NCI-H510A (cell line): Measurements from ENCODE around the gene FBXO44.

Source experiments
- DNase-seq: peaks from one replicate; lab custom pipeline; 2025; lab: John Stamatoyannopoulos, UW

Gene FBXO44

GRCh38 chr1:11639372-11639771, 15.3 kb upstream of the FBXO44 start:
- no peak for DNase-seq

DNA sequence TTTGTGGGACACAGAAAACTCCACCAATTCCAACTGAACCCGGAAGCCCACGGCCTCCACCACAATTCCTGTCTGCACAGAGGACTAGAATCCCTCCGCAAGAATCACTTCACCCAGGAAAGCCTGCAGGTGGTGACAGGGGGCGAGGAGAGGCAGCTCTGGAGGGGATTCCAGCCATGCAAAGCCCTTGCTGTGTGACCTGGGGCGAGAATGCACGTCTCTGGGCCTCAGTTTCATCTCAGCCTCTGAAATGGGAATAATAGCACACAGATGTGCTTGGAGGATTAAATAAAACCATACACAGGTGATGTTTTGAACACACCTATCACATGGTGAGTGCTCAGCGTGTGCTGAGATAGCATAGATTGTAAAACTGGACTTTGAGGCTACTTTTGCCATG, 14.6 kb upstream of the FBXO44 start:
- DNase-seq, result no peak

DNA sequence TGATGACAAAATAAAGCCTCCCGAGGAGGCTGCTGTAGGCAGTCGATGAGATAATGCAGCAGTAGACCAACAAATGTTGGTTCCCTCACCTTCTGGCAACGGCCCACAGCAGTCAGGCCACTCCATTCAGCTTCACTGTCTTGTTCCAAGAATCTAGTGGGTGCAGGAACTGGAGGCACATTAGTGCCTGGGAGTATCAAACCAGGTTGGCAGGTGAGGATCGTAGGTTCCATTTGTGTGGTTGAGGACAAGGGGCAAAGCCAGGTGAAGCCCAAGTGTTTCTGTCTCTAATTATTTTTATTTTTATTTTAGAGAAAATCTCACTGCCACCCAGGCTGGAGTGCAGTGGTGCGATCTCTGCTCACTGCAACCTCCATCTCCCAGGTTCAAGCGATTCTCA, 13.7 kb upstream of the FBXO44 start:
- no peak for DNase-seq

GRCh38 chr1:11641776-11642305, 12.8 kb upstream of the FBXO44 start:
- no peak for DNase-seq

GRCh38 chr1:11642418-11643017, 12.2 kb upstream of the FBXO44 start:
- DNase-seq, result peak; percentile 60

DNA sequence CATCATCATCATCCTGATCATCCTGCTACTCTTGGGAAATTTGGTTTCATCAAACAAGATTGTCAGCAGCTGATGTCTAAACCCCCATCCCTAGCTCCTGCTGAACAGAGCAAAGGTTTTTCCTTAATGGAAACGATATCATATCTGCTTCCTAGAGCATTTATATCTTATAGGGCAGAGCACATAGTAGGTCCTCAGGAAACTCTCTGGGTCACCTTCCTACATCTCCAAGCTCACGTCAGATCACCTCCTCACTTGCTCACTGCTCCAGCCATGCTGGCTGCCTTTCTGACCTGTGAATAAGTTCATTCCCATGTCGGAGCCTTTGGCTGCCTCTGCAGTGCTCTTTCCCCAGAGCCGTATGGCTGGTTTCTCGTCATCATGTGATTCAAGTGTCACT, 10.9 kb upstream of the FBXO44 start:
- no peak for DNase-seq

DNA sequence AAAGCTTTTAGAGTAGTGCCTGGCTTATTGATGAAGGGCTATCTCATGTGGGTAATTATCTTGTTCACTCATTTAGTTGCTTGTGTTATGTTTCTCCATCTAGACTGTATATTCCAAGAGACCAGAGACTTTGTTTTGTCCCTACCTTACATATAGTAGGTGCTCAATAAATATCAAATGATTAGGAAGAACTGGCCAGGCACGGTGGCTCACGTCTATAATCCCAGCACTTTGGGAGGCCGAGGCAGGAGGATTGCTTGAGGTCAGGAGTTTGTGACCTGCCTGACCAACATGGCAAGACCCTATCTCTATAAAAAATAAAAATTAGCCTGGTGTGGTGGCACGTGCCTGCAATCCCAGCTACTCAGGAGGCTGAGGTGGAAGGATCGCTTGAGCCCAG, 9.4 kb upstream of the FBXO44 start:
- DNase-seq, result no peak

DNA sequence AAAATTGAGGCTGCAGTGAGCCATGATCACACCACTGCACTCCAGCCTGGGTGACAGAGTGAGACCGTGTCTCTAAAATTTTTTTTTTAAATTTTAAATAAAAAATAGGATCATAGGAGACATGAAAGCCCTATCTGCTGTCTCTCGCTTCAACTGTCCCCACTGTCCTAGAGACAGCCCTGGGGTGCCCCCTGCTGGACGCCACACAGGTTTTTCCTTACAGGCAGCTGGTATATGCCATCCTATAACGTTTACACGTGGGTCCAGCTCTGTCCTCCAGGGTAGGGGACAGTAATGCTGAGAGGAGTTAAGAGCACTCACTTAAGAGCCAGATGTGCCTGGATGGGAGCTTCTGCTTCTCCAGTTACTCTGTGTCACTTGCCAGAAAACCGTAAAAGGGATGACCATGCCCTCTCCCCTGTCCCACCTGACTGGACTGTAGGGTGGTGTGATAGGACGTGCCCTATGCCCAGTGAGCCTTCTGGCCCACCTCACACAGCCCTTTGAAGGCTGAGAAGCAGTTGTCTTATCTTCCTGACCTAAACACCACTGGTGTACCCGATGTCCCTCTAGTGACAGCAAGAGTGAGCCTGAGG, 8.9 kb upstream of the FBXO44 start:
- peak; percentile 88 for DNase-seq

DNA sequence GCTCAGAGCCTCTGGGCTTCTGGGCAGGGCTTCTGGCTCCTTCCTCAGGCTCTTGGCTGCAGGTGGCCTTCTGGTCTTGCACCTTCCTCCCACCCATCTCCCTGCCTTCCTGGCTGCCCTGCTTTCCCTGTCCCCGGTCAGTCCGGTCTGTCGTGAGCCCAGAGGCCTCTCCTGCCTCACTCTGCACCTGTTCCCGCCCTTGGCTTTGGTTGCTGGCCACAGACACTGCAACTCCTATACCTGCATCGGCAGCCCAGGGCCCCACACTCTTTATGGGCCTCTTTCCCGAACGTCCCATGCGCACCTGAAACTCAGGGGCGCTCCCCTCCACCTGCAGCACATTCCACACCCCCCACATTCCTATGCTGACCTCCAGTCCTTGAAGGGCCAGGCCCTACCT, 8.4 kb upstream of the FBXO44 start:
- DNase-seq, result no peak

DNA sequence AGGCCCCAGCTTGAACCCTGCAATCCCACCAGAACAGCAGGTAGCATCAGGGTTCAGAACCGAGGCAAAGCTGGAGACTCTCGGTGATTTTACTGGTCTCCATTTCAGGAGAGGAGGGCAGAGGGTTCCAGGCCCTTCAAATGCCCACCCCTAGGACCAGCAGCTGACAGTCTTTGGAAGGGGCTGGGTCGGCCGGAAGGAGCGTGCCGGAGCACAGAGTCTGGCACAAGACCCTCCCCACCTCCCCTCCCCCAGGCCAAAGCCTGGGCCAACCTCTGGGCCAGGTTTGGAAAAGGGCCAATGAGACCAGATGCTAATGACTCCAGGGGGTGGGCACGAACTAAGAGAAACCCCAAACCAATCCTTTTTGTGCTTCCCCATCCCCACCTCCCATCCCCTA, 7.3 kb upstream of the FBXO44 start:
- DNase-seq, result no peak

- no peak for DNase-seq
These were observed 6.6 kb upstream of the FBXO44 start for GRCh38 chr1:11648039-11648438.

- DNase-seq, result no peak
These were observed 5.9 kb upstream of the FBXO44 start for GRCh38 chr1:11648732-11649158.

DNA sequence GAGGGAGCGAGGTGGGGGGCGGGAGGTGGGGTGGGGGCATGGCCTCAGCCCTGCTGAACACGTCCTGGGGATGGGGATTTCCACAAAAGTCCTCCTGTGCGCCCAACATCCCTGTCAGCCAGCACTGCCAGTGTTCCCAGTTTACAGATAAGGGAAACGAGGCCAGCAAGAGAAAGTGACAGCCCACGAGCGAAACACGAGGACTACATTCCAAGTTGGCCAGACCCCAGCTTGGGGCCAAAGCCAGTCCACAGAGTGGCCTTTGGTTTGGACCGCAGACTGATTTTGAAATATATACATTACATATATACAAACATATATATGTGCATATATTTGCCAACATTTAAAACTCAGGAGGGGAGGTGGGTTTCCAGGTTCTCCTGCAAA, 5.4 kb upstream of the FBXO44 start:
- no peak for DNase-seq

- DNase-seq, result no peak
These were observed 4.9 kb upstream of the FBXO44 start for GRCh38 chr1:11649624-11650330.

DNA sequence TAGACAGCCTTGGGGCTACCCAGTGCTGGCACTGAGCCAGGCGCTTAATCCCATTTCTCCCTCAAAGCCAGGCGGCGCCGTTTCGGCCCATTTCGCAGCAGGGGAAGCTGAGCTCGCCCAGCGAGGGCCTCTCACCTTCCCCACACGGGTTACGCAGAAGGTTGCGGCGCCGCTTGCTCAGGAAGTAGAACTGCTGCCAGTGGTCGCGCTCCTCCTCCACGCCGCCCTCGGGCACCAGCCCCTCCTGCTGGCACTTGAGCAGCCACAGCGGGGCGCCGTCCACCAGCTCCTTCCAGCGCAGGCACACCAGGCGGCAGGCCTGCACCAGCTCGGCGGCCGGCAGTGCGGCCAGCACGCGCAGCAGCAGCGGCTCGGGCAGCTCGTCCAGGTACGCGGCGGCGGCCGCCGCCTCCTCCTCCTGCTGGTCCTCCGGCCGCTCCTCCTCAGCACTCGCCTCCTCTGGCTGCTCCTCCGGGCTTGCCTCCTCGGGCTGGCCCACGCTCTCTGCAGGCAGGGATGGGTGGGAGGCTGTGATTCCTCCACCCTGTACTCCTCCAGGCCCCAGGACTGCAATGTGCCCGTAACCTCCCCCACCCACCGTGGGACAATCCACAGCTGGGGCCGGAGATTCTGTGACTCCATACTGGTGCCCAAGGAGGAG, 4.2 kb upstream of the FBXO44 start:
- peak; percentile 97 for DNase-seq

- DNase-seq, result no peak
These were observed 3.7 kb upstream of the FBXO44 start for GRCh38 chr1:11651017-11651416.

DNA sequence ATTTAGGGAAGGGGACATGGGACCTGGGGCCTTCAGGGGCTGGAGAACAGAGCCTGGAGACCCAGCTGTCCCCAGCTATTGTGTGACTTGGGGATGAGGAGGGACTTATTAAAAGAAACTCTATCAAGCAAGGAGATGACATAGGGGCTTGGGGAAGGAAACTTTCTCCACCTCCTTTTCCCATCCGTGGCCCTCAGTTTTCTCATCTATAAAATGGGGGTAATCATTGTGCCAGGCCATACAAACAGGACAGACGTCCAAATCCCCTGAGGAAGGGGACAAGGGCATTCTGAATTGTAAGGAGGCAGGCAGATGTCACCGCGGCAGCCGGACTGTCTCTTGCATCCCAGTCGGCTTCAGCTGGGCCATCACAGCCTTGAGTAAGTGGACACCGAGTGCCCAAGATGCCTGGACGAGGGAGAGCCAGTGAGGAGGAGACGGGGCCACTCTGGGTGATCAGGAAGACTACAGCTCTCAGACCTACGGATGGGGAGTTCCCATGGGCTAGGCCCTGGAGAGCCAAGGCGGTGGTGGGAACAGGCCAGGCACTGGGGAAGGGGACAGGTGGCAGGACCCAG, 2.4 kb upstream of the FBXO44 start:
- no peak for DNase-seq

GRCh38 chr1:11653101-11653860, 1.4 kb upstream of the FBXO44 start:
- no peak for DNase-seq

GRCh38 chr1:11653861-11654136, 878 bp upstream of the FBXO44 start:
- DNase-seq, result no peak

DNA sequence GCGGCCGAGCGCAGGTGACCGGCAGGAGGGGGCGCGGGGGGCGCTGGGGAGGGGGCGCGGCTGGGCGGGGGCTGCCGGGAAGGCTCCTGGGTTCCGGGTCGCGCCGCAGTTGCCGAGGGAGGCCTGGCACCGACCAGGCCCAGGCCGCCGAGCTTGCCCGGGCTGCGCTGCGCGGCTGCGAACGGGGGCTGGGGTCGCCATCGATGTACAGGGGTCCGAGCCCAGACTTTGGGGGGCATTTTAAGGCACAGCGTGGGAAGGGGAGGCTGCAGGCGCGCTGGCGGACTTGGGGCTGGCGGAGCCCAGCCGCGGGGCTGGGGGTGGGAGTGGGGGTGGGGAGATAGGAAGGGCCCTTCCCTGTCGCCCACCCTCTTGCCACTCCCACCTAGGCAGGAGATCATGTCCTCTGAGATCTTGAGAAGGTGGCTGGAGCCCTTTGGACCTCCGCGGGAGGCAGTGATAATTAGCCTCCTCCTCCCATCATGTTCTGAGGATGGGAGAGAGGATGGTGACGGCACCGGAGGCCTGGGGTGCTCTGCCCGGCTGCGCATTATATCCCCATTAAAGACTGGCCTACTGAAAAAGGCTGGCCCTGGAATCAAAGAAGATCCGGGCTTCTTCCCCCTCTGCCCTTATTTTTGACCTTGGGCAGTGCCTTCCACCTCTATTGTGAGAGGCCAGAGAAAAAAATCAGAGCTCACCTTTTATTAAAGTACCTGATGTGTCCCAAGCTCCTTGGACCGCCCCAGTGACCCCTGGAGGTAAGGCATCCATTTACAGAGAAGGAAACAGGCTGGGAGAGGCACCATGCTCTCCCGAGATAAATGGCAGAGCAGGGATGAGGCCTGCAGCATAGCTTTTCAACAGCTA, 497 bp downstream of the FBXO44 start:
- DNase-seq, result no peak

DNA sequence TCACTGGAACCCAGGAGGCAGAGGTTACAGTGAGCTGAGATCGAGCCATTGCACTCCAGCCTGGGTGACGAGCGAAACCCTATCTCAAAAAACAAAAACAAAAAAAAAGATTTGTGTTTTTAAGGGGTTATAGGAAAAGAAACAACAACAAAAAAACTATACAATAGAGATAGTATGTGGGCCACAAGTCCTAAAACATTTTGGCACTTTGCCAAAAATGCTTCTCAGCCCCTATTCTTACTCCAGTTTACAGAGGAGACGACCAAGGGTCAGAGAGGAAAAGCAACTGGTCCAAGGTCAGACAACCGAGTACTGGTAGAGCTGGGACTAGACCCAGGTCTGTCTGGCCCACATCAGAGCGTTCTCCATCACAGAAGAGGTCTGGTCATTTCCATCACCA, 3.0 kb downstream of the FBXO44 start:
- no peak for DNase-seq
